NCI-H2227 (cell line): ENCODE measurements around the gene FZD10.

Experiments
- DNase-seq: peaks from one replicate; lab custom pipeline; 2025; ENCODE audit not compliant: unreplicated experiment; lab: John Stamatoyannopoulos, UW

FZD10 gene

GRCh38 chr12:130204541-130204953 lies 42.3 kb downstream of the FZD10 start:
- DNase-seq: no peak

DNA sequence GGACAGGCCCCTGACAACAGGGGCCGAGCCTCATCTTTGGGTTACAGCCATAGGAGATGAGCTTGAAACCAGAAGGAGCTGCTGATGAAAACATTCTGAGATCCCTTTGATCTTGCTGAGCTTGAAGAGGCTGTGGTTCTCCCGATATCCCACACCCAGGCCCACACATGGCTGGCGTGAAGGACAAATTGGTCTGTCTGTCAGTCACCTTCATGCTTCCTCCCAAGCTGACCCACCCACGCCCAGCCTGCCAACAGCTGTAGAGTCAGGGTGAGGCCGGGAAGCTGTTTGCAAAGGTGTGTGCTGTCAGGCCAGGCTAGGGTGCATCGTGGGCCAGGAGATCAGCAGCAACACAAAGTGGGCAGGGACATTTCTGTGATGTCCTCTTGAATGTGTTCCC lies 43.2 kb downstream of the FZD10 start:
- DNase-seq: no peak

DNA sequence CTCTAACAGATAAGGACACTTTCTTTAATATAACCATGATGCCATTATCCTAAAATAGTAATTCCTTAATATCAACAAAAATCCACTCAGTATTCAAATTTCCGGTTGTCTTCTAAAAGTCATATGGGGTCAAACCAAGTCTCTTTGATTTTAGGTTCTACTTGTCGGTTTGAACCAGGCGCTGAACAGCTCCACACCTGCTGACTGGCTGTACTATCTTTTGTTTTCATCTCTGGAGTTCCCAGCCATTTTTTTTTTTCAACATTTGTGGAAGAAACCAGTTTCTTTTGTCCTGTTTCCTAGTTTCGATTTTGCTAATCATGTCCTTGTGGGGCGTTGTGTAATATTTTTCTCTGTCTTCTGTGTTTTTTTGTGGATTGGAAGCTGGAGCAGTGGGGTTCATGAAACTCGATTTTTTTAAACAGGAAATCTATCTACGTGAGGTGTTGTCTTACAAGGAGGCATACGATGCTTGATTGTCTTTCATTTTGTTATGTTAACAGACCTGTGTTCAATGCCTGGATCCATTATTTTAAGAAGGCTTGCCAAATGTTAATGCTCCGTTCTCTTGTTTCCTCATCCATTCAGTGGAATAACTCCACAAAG lies 50.2 kb downstream of the FZD10 start:
- DNase-seq: no peak

GRCh38 chr12:130213249-130213648 lies 51.0 kb downstream of the FZD10 start:
- no peak for DNase-seq

DNA sequence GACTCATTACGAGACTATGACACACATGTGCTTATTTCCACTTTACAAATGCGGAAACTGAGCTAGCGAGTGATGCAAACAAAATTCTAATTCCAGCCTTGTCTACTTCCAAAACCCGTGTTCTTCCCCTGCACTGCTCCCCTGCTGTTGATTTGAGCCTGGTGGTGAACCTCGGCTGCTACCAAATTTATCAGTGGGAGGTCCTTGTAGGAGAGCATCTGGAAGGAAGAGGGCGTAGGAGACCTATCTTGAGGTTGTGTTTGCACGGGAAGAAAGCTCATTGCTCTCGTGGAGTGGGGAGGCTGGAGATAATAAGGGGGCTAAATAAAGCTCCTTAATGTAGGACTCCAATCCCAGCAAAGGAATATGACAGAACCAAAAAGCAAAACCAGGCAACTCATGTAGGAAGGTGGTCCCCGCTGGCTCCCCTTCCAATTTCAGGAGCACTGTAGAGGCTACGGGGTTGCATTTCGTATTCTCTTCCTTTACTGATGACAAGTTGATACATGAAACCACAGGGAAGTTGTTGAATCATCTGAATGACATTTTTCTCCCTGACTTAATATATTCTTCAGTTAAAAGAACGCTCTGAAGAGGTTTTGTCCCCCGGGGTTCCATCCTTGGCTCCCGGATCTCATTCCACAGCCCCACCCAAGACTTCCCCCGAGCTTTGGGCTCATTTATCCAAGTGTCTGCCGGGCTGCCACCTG lies 52.6 kb downstream of the FZD10 start:
- no peak for DNase-seq
